Esophagus muscularis mucosa (tissue), 4 donors: ENCODE data around the gene HTT. TPM values are rescaled to one million over a fixed set of nuclear protein-coding genes. Genes with fewer than 3 reads are reported as not detected.

Source experiments
- DNase-seq: peaks from one replicate; pipeline ENCODE4 v3.0.0-alpha.2; 2017; ENCODE audit errors: extremely low spot score
- H3K27ac ChIP-seq, 4 donors: fragments of 200-600 bp; sonication (generic); replicated peaks in 1 of 4; 1 replicate in 3 of 4; 2 replicates in 1 of 4; pipeline ENCODE4 v1.5.1; 2016 to 2019; ENCODE audit warnings: mild to moderate bottlenecking in 1 of 4
- H3K27me3 ChIP-seq, 4 donors: fragments of 200-600 bp; sonication (generic); one replicate each; pipeline versions ENCODE4 v1.5.1 to v1.6.0; 2016 to 2019
- H3K36me3 ChIP-seq, 4 donors: fragments of 200-600 bp; sonication (generic); one replicate each; pipeline ENCODE4 v1.5.1; 2016 to 2019
- H3K4me1 ChIP-seq, 4 donors: fragments of 200-600 bp; sonication (generic); one replicate each; pipeline ENCODE4 v1.5.1; 2016 to 2019
- H3K4me3 ChIP-seq, 4 donors: fragments of 200-600 bp; sonication (generic); 1 replicate in 2 of 4; 2 replicates in 2 of 4; pipeline ENCODE4 v1.5.1; 2016 to 2019; ENCODE audit warnings: mild to moderate bottlenecking in 4 of 4, moderate library complexity in 1 of 4
- H3K9me3 ChIP-seq, 4 donors: fragments of 200-600 bp; sonication (generic); 1 replicate in 3 of 4; 2 replicates in 1 of 4; pipeline ENCODE4 v1.5.1; 2016 to 2019
- EP300 ChIP-seq: sonication (generic); formaldehyde crosslinking; IDR thresholded peaks from one replicate; pipeline ENCODE4 v1.6.1; 2017; ENCODE audit warnings: antibody characterized with exemption
- POLR2A ChIP-seq: fragments of 450-650 bp; IDR thresholded peaks from one replicate; pipeline ENCODE4 v1.6.1; 2017; ENCODE audit warnings: antibody characterized with exemption, moderate library complexity, mild to moderate bottlenecking, low read depth
- POLR2AphosphoS5 ChIP-seq, 2 donors: sonication (generic); formaldehyde crosslinking; IDR thresholded peaks; one replicate each; pipeline ENCODE4 v1.6.1; 2017; ENCODE audit warnings: antibody characterized with exemption in 2 of 2
- WGBS: methylation state at CpG from one replicate; pipeline ENCODE4 v1.1.5; 2018; 5-methylcytosine and 5-hydroxymethylcytosine counted together
- intact Hi-C: fragments of 100-400 bp; cut with DNase I; formaldehyde crosslinking; loops from one replicate; pipeline ENCODE4 v1.15.1; 2023
- total RNA-seq, 4 donors: library from RNA; depleted of rRNA; stranded (reverse); fragments of >200 nt; gene quantifications; one replicate each; pipeline versions ENCODE4 v1.1.0 to v1.2.1, GENCODE V29; 2016
- TF ChIP-seq, protein P1 (sequence below), 3 experiments: fragments of 200-600 bp in 2 of 3; fragments of 450-650 bp in 1 of 3; sonication (generic) in 2 of 3; IDR thresholded peaks; one replicate each; pipeline ENCODE4 v1.5.1; 2017 to 2019; ENCODE audit warnings: antibody characterized with exemption in 3 of 3, mild to moderate bottlenecking in 2 of 3, moderate library complexity in 1 of 3

HTT gene
- total RNA-seq, 4 donors from 2014 or later, result 30.2 to 65.7 (median 49.3) TPM

- no peak for DNase-seq
- no peaks in the 10 kb centered on the region for H3K4me1 ChIP-seq
- 80% methylated on average over 18 of the region's 18 CpGs for WGBS
- no peaks in the 10 kb centered on the region for H3K9me3 ChIP-seq
- H3K36me3 ChIP-seq, result peaks cover 0 to 4% (median 1%) of the 10 kb centered on the region in 4 donors
- TF ChIP-seq EP300, result no peak
- intact Hi-C loops, result loop anchor here (10.0 kb wide), 1 partner anchor 266 kb away; no protein-coding TSS in a partner anchor
- no peak overlapping the region for H3K4me3 ChIP-seq
- H3K27me3 ChIP-seq, result no peaks in the 10 kb centered on the region
- H3K27ac ChIP-seq, result no peak overlapping the region
Observed at GRCh38 chr4:3030566-3031356, 43.7 kb upstream of the HTT start.

GRCh38 chr4:3031357-3032082 is 43.0 kb upstream of the HTT start:
- Histone ChIP-seq H3K27me3 (no peaks in the 10 kb centered on the region), H3K4me1 (no peaks in the 10 kb centered on the region), H3K4me3 (no peak overlapping the region), H3K36me3 (peaks cover 0 to 4% (median 1%) of the 10 kb centered on the region in 4 donors), H3K9me3 (no peaks in the 10 kb centered on the region), H3K27ac (no peak overlapping the region)
- 60% methylated on average over 10 of the region's 12 CpGs for WGBS
- no peak for DNase-seq
- no peak for TF ChIP-seq EP300
- TF ChIP-seq POLR2AphosphoS5 (IDR thresholded peaks at IDR 0.05), result no peak
- TF ChIP-seq, protein P1, sequence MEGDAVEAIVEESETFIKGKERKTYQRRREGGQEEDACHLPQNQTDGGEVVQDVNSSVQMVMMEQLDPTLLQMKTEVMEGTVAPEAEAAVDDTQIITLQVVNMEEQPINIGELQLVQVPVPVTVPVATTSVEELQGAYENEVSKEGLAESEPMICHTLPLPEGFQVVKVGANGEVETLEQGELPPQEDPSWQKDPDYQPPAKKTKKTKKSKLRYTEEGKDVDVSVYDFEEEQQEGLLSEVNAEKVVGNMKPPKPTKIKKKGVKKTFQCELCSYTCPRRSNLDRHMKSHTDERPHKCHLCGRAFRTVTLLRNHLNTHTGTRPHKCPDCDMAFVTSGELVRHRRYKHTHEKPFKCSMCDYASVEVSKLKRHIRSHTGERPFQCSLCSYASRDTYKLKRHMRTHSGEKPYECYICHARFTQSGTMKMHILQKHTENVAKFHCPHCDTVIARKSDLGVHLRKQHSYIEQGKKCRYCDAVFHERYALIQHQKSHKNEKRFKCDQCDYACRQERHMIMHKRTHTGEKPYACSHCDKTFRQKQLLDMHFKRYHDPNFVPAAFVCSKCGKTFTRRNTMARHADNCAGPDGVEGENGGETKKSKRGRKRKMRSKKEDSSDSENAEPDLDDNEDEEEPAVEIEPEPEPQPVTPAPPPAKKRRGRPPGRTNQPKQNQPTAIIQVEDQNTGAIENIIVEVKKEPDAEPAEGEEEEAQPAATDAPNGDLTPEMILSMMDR (IDR thresholded peaks at IDR 0.05), result no peak
- TF ChIP-seq POLR2A, result no peak
- intact Hi-C loops, result loop anchor here (10.0 kb wide), 1 partner anchor 267 kb away; no protein-coding TSS in a partner anchor

GRCh38 chr4:3034231-3034630 is 40.2 kb upstream of the HTT start:
- intact Hi-C loops, result loop anchor here (10.0 kb wide), 1 partner anchor 269 kb away; no protein-coding TSS in a partner anchor
- TF ChIP-seq EP300 (no peak), POLR2A (no peak), POLR2AphosphoS5 (IDR thresholded peaks at IDR 0.05) (no peak)
- TF ChIP-seq, protein P1 (IDR thresholded peaks at IDR 0.05), result no peak
- DNase-seq, result no peak
- Histone ChIP-seq H3K27ac (no peak overlapping the region), H3K36me3 (peaks cover 0 to 4% (median 0%) of the 10 kb centered on the region in 4 donors), H3K4me1 (peaks cover 15 to 22% (median 18%) of the 10 kb centered on the region in 4 donors), H3K9me3 (no peaks in the 10 kb centered on the region), H3K4me3 (no peak overlapping the region), H3K27me3 (no peaks in the 10 kb centered on the region)
- 94% methylated on average over 8 of the region's 8 CpGs for whole genome bisulfite sequencing

- Histone ChIP-seq H3K27ac (no peak overlapping the region), H3K4me1 (peaks cover 15 to 22% (median 18%) of the 10 kb centered on the region in 4 donors), H3K4me3 (no peak overlapping the region), H3K9me3 (no peaks in the 10 kb centered on the region), H3K36me3 (no peaks in the 10 kb centered on the region), H3K27me3 (no peaks in the 10 kb centered on the region)
- intact Hi-C loops, result loop anchor here (5.0 to 10.0 kb wide), 2 partner anchors 58 to 270 kb away; no protein-coding TSS in a partner anchor
- WGBS, result 90% methylated on average over 8 of the region's 8 CpGs
- TF ChIP-seq POLR2A, result no peak
- no peak for TF ChIP-seq EP300
- no peak for TF ChIP-seq POLR2AphosphoS5 (IDR thresholded peaks at IDR 0.05)
- TF ChIP-seq, protein P1 (IDR thresholded peaks at IDR 0.05), result no peak
- DNase-seq, result no peak
Observed at GRCh38 chr4:3035249-3035648, 39.2 kb upstream of the HTT start.

GRCh38 chr4:3035674-3036073 is 38.8 kb upstream of the HTT start:
- intact Hi-C loops, result loop anchor here (5.0 to 10.0 kb wide), 2 partner anchors 58 to 271 kb away; no protein-coding TSS in a partner anchor
- H3K9me3 ChIP-seq, result no peaks in the 10 kb centered on the region
- no peak overlapping the region for H3K27ac ChIP-seq
- no peak for TF ChIP-seq POLR2A
- TF ChIP-seq EP300, result no peak
- TF ChIP-seq, protein P1 (IDR thresholded peaks at IDR 0.05), result no peak
- no peak for TF ChIP-seq POLR2AphosphoS5 (IDR thresholded peaks at IDR 0.05)
- H3K4me3 ChIP-seq, result no peak overlapping the region
- peaks cover 0 to 2% (median 0%) of the 10 kb centered on the region in 4 donors for H3K27me3 ChIP-seq
- H3K36me3 ChIP-seq, result no peaks in the 10 kb centered on the region
- DNase-seq, result no peak
- H3K4me1 ChIP-seq, result peaks cover 15 to 24% (median 18%) of the 10 kb centered on the region in 4 donors
- 90% methylated on average over 6 of the region's 6 CpGs for WGBS
